B cell (primary cell): ENCODE results near the gene UBE2M. TPM values are rescaled to one million over a fixed set of nuclear protein-coding genes. Genes with fewer than 3 reads are reported as not detected.
A peak's percentile ranks its signal among the peaks of the same experiment; 100 is the strongest.

ENCODE experiments used
- ATAC-seq: fragments of 200-7000 bp; cut with Tn5 transposase; one replicate; pipeline ENCODE4 v1.10.0; 2021; ENCODE audit warnings: low read depth, mild to moderate bottlenecking, moderate number of reproducible peaks, moderate library complexity
- CTCF ChIA-PET: fragments of 350-600 bp; sonication (Branson Sonifier 250); formaldehyde crosslinking; loops from one replicate; lab custom pipeline; 2021; ENCODE audit warnings: antibody characterized with exemption, inconsistent platforms; lab: Charles Lee
- POLR2A ChIA-PET: fragments of 350-600 bp; sonication (Branson Sonifier 250); formaldehyde crosslinking; loops from one replicate; lab custom pipeline; 2021; ENCODE audit warnings: antibody characterized with exemption; lab: Charles Lee
- DNase-seq: peaks from one replicate; pipeline ENCODE4 v3.0.0; 2013
- H2AFZ ChIP-seq: 2 replicates; pipeline ENCODE4 v1.6.1; 2012; ENCODE audit warnings: mild to moderate bottlenecking, low read depth, low read length; ENCODE audit not compliant: insufficient read depth, poor library complexity, severe bottlenecking
- H3K27ac ChIP-seq, 2 donors: 1 replicate in 1 of 2; 2 replicates in 1 of 2; pipeline ENCODE4 v1.5.1; 2012 to 2013; ENCODE audit warnings: low read length in 2 of 2, mild to moderate bottlenecking in 2 of 2, moderate library complexity in 1 of 2
- H3K27me3 ChIP-seq, 4 experiments: fragments of 200-600 bp in 1 of 4; sonication (generic) in 1 of 4; replicated peaks in 1 of 4; 1 replicate in 2 of 4; 2 replicates in 2 of 4; pipeline versions ENCODE4 v1.6.1 to v1.7.0; 2013 to 2016; ENCODE audit warnings: low read length in 3 of 4, mild to moderate bottlenecking in 2 of 4, mixed read lengths in 1 of 4, moderate library complexity in 1 of 4; ENCODE audit not compliant: insufficient read depth in 4 of 4, control insufficient read depth in 3 of 4; ENCODE audit errors: control extremely low read depth in 1 of 4
- H3K36me3 ChIP-seq, 2 experiments: replicated peaks in 1 of 2; 1 replicate in 1 of 2; 2 replicates in 1 of 2; pipeline versions ENCODE4 v1.6.1 to v1.7.1; 2013; ENCODE audit warnings: low read length in 1 of 2; ENCODE audit not compliant: insufficient read depth in 2 of 2, control insufficient read depth in 1 of 2; ENCODE audit errors: control extremely low read depth in 1 of 2, extremely low read depth in 1 of 2
- H3K4me1 ChIP-seq, 2 donors: fragments of 200-600 bp in 1 of 2; sonication (generic) in 1 of 2; 1 replicate in 1 of 2; 2 replicates in 1 of 2; pipeline versions ENCODE4 v1.5.1 to v1.6.1; 2013 to 2017; ENCODE audit warnings: low read length in 2 of 2; ENCODE audit not compliant: control insufficient read depth in 2 of 2, insufficient read depth in 2 of 2
- H3K4me2 ChIP-seq: replicated peaks from 2 replicates; pipeline ENCODE3; 2012; ENCODE audit warnings: mild to moderate bottlenecking, low read depth, low read length; ENCODE audit not compliant: poor library complexity, severe bottlenecking
- H3K4me3 ChIP-seq, 5 experiments: fragments of 200-600 bp in 1 of 5; sonication (generic) in 1 of 5; 1 replicate in 3 of 5; 2 replicates in 2 of 5; pipeline versions ENCODE4 v1.5.1 to v1.7.0; 2011 to 2016; ENCODE audit warnings: low read length in 4 of 5, mild to moderate bottlenecking in 4 of 5, low read depth in 2 of 5, control low read depth in 1 of 5, moderate library complexity in 1 of 5; ENCODE audit not compliant: insufficient read depth in 1 of 5; ENCODE audit errors: control extremely low read depth in 1 of 5, extremely low read depth in 1 of 5
- H3K79me2 ChIP-seq: fragments of 200-600 bp; sonication (generic); one replicate; pipeline ENCODE4 v1.6.0; 2016; ENCODE audit warnings: low read length; ENCODE audit not compliant: control insufficient read depth, insufficient read depth
- H3K9ac ChIP-seq: fragments of 200-600 bp; sonication (generic); 2 replicates; pipeline ENCODE4 v1.6.1; 2017; ENCODE audit warnings: mild to moderate bottlenecking, low read length, moderate library complexity
- H3K9me3 ChIP-seq, 3 donors: one replicate each; pipeline versions ENCODE4 v1.6.1 to v1.7.1; 2013; ENCODE audit warnings: low read length in 2 of 3; ENCODE audit not compliant: control insufficient read depth in 2 of 3, insufficient read depth in 1 of 3; ENCODE audit errors: control extremely low read depth in 1 of 3
- H4K20me1 ChIP-seq: 2 replicates; pipeline ENCODE4 v1.6.0; 2012; ENCODE audit warnings: mild to moderate bottlenecking, low read length; ENCODE audit not compliant: insufficient read depth, control insufficient read depth, poor library complexity, severe bottlenecking
- H3K27ac Mint-ChIP-seq: one replicate; pipeline ENCODE4 v1.8.0; 2021; ENCODE audit warnings: mixed read lengths
- H3K27me3 Mint-ChIP-seq: one replicate; pipeline ENCODE4 v1.8.0; 2021; ENCODE audit warnings: mixed read lengths
- H3K4me1 Mint-ChIP-seq: one replicate; pipeline ENCODE4 v1.8.0; 2021; ENCODE audit warnings: mixed read lengths
- H3K4me3 Mint-ChIP-seq: one replicate; pipeline ENCODE4 v1.8.0; 2021; ENCODE audit warnings: mixed read lengths
- H3K9me3 Mint-ChIP-seq: one replicate; pipeline ENCODE4 v1.8.0; 2022; ENCODE audit warnings: mixed read lengths; ENCODE audit not compliant: insufficient read depth
- EZH2 ChIP-seq: IDR thresholded peaks from 2 replicates; pipeline ENCODE4 v1.6.1; 2012; ENCODE audit warnings: borderline replicate concordance, low read depth, mild to moderate bottlenecking, moderate library complexity, low read length; ENCODE audit not compliant: insufficient read depth, poor library complexity, severe bottlenecking
- WGBS: methylation state at CpG from one replicate; pipeline ENCODE4 v1.1.5; 2013; ENCODE audit warnings: missing lambda C conversion rate; ENCODE audit not compliant: insufficient coverage; 5-methylcytosine and 5-hydroxymethylcytosine counted together
- intact Hi-C: fragments of 100-400 bp; cut with micrococcal nuclease; formaldehyde crosslinking; loops from one replicate; pipeline ENCODE4 v1.10.0; 2022
- polyA plus RNA-seq: library from polyadenylated mRNA; depleted of rRNA; stranded (reverse); fragments of >200 nt; gene quantifications from 2 replicates; pipeline ENCODE4 v1.2.3, GENCODE V29; 2012
- total RNA-seq, 2 donors: library from RNA; stranded (reverse); fragments of 120-200 nt in 1 of 2; gene quantifications; 1 replicate in 1 of 2; 2 replicates in 1 of 2; pipeline versions ENCODE4 v1.2.3 to v1.2.4, GENCODE V29; 2013 to 2022
- TF ChIP-seq, protein P1 (sequence below): fragments of 200-600 bp; IDR thresholded peaks from one replicate; pipeline ENCODE4 v1.8.0; 2022; ENCODE audit warnings: antibody characterized with exemption, mild to moderate bottlenecking

UBE2M gene
- total and polyA plus RNA-seq, 2 donors (not counting 1 experiment from before 2014, with no cell fraction given), result 62.5 to 66.1 TPM

DNA sequence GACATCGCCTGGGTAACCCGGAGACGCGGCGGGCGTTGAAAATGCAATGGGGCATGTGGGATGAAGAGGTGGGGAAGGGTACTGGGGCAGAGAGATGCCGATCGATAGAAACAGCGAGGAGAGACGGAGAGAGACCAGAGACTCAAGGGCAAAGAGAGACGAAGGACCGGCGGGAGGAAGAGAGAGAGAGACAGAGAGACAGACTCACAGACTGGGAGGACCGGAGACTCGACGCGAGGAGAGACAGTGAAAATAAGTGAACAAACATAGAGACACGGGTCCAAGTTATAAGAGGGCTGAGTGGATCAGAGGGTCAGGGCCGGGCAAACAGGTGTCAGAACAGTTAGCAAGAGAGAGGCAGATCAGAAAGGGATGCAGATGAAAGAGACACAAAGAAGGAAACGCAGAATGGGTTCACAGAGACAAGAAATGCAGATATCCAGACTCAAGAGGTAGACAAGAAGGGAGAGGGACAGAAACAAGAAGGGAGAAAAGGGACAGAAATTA is 15.3 kb upstream of the UBE2M start:
- Histone ChIP-seq H3K27ac (peak overlapping the region; percentile 99), H3K9ac (peak overlapping the region; percentile 80), H3K4me3 (peak overlapping the region; percentile 59 to 76 (median 64)), H3K36me3 (peaks cover 0 to 14% of the 10 kb centered on the region in 2 experiments), H3K4me2 (peak overlapping the region; percentile 87), H2AFZ (peak overlapping the region; percentile 53), H3K4me1 (peaks cover 31 to 44% of the 10 kb centered on the region in 2 donors), H3K27me3 (no peaks in the 10 kb centered on the region), H3K9me3 (peaks cover 0 to 11% (median 0%) of the 10 kb centered on the region in 3 donors), H4K20me1 (no peaks in the 10 kb centered on the region), H3K79me2 (peaks cover 12% of the 10 kb centered on the region)
- H3K27me3 Mint-ChIP-seq, result no peaks in the 10 kb centered on the region
- POLR2A ChIA-PET, result interaction anchor here (2.2 kb wide), 1 partner anchor 14 kb away, joined by 23 read pairs; the partner anchor contains the start of gene UBE2M
- H3K4me3 Mint-ChIP-seq, result peak overlapping the region; percentile 95
- intact Hi-C loops, result loop anchor here (1.0 kb wide), 8 partner anchors 14 to 172 kb away; partner anchors contain the start of genes TRIM28, ZNF132, ZNF324B and ZNF584
- peaks cover 46% of the 10 kb centered on the region for H3K4me1 Mint-ChIP-seq
- peak overlapping the region; percentile 99 for H3K27ac Mint-ChIP-seq
- WGBS, result 2% methylated on average over 20 of the region's 20 CpGs
- DNase-seq (no peak), ATAC-seq (no peak)
- TF ChIP-seq, protein P1, sequence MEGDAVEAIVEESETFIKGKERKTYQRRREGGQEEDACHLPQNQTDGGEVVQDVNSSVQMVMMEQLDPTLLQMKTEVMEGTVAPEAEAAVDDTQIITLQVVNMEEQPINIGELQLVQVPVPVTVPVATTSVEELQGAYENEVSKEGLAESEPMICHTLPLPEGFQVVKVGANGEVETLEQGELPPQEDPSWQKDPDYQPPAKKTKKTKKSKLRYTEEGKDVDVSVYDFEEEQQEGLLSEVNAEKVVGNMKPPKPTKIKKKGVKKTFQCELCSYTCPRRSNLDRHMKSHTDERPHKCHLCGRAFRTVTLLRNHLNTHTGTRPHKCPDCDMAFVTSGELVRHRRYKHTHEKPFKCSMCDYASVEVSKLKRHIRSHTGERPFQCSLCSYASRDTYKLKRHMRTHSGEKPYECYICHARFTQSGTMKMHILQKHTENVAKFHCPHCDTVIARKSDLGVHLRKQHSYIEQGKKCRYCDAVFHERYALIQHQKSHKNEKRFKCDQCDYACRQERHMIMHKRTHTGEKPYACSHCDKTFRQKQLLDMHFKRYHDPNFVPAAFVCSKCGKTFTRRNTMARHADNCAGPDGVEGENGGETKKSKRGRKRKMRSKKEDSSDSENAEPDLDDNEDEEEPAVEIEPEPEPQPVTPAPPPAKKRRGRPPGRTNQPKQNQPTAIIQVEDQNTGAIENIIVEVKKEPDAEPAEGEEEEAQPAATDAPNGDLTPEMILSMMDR, result no peak
- TF ChIP-seq EZH2, result no peak
- CTCF ChIA-PET, result no interaction called here
- no peaks in the 10 kb centered on the region for H3K9me3 Mint-ChIP-seq
